HCT116 (cell line): ENCODE data around the gene OR4E2. TPM values are rescaled to one million over a fixed set of nuclear protein-coding genes. Genes with fewer than 3 reads are reported as not detected.

Experiments used
- ATAC-seq: fragments of 200-7000 bp; cut with Tn5 transposase; 2 replicates; pipeline ENCODE4 v1.9.1; 2020; ENCODE audit warnings: mild to moderate bottlenecking, moderate library complexity
- BruUV-seq: library from RNA; stranded (reverse); fragments of 400-500 nt; replicated peaks from 2 replicates; lab custom pipeline; 2021; lab: Mats Ljungman, UMichigan
- CTCF ChIA-PET: fragments of 300-600 bp; sonication (Branson Sonifier 250); formaldehyde crosslinking; loops from one replicate; lab custom pipeline; 2021; ENCODE audit warnings: antibody characterized with exemption; lab: Charles Lee
- POLR2A ChIA-PET: fragments of 300-600, 350-600 bp; sonication (Branson Sonifier 250); formaldehyde crosslinking; loops from one replicate; lab custom pipeline; 2021; ENCODE audit warnings: antibody characterized with exemption; lab: Charles Lee
- RAD21 ChIA-PET, 2 experiments: fragments of 300-600 bp; sonication (Branson Sonifier 250); formaldehyde crosslinking; loops; one replicate each; lab custom pipeline; 2023; ENCODE audit warnings: low total read pairs in 2 of 2; ENCODE audit not compliant: uncharacterized antibody in 2 of 2, unreplicated experiment in 2 of 2, low non-redundant PET in 1 of 2; lab: Charles Lee
- DNase-seq: peaks from one replicate; pipeline ENCODE4 v3.0.0-alpha.2; 2010; ENCODE audit warnings: low read depth, low spot score
- H2AFZ ChIP-seq: fragments of 200-600 bp; shearing (Covaris generic), sonication (generic); 2 replicates; pipeline ENCODE4 v1.6.1; 2017; ENCODE audit warnings: low read depth, mixed run types, mixed read lengths, antibody characterized with exemption, low read length; ENCODE audit not compliant: poor library complexity, severe bottlenecking
- H3K27ac ChIP-seq: 2 replicates; pipeline ENCODE4 v1.5.1; 2012; ENCODE audit warnings: low read depth, low read length
- H3K27me3 ChIP-seq: fragments of 200-600 bp; sonication (generic); 2 replicates; pipeline ENCODE4 v1.6.1; 2016; ENCODE audit warnings: mixed run types, low read length, mixed read lengths; ENCODE audit not compliant: insufficient read depth
- H3K36me3 ChIP-seq, 2 experiments: fragments of 200-500 bp in 1 of 2; fragments of 200-600 bp in 1 of 2; sonication (Bioruptor generic) in 1 of 2; sonication (generic) in 1 of 2; 2 replicates each; pipeline versions ENCODE4 v1.5.1 to v1.6.1; 2014 to 2016; ENCODE audit warnings: low read length in 2 of 2, inconsistent platforms in 1 of 2, mixed read lengths in 1 of 2, mixed run types in 1 of 2; ENCODE audit not compliant: insufficient read depth in 2 of 2, control insufficient read depth in 1 of 2
- H3K4me1 ChIP-seq, 2 experiments: fragments of 200-600 bp in 1 of 2; sonication (generic) in 1 of 2; 2 replicates each; pipeline versions ENCODE4 v1.5.1 to v1.6.1; 2012 to 2017; ENCODE audit warnings: low read length in 2 of 2, inconsistent platforms in 1 of 2, mild to moderate bottlenecking in 1 of 2, mixed read lengths in 1 of 2, mixed run types in 1 of 2, moderate library complexity in 1 of 2; ENCODE audit not compliant: insufficient read depth in 2 of 2, control insufficient read depth in 1 of 2
- H3K4me2 ChIP-seq: fragments of 200-600 bp; sonication (generic); 2 replicates; pipeline ENCODE4 v1.6.1; 2017; ENCODE audit warnings: mixed run types, low read length, mixed read lengths
- H3K4me3 ChIP-seq, 2 experiments: fragments of 200-600 bp in 1 of 2; sonication (generic) in 1 of 2; replicated peaks in 1 of 2; 2 replicates each; pipeline ENCODE4 v1.5.1; 2011 to 2016; ENCODE audit warnings: low read length in 2 of 2, control low read depth in 1 of 2, low read depth in 1 of 2, mild to moderate bottlenecking in 1 of 2, mixed read lengths in 1 of 2, mixed run types in 1 of 2
- H3K79me2 ChIP-seq: fragments of 200-600 bp; sonication (generic); 2 replicates; pipeline ENCODE4 v1.6.1; 2017; ENCODE audit warnings: mild to moderate bottlenecking, mixed run types, low read length, moderate library complexity, mixed read lengths; ENCODE audit not compliant: insufficient read depth
- H3K9ac ChIP-seq: fragments of 200-600 bp; sonication (generic); 2 replicates; pipeline ENCODE4 v1.6.1; 2016; ENCODE audit warnings: low read length, mixed read lengths
- H3K9me2 ChIP-seq: fragments of 200-600 bp; sonication (generic), shearing (Covaris generic); 2 replicates; pipeline ENCODE4 v1.6.1; 2017; ENCODE audit warnings: mixed run types, mild to moderate bottlenecking, moderate library complexity; ENCODE audit not compliant: insufficient read depth
- H3K9me3 ChIP-seq, 2 experiments: fragments of 200-500 bp in 1 of 2; fragments of 200-600 bp in 1 of 2; sonication (Bioruptor generic) in 1 of 2; sonication (generic) in 1 of 2; 2 replicates each; pipeline ENCODE4 v1.6.1; 2014 to 2017; ENCODE audit warnings: low read length in 2 of 2, mixed read lengths in 2 of 2, inconsistent platforms in 1 of 2, low read depth in 1 of 2, mild to moderate bottlenecking in 1 of 2, mixed run types in 1 of 2, moderate library complexity in 1 of 2; ENCODE audit not compliant: control insufficient read depth in 1 of 2, insufficient read depth in 1 of 2
- H4K20me1 ChIP-seq: fragments of 200-600 bp; sonication (generic), shearing (Covaris generic); 2 replicates; pipeline ENCODE4 v1.6.1; 2017; ENCODE audit warnings: mixed run types, mild to moderate bottlenecking, moderate library complexity; ENCODE audit not compliant: insufficient read depth
- CEBPB ChIP-seq: IDR thresholded peaks from 2 replicates; pipeline ENCODE4 v1.6.1; 2012; ENCODE audit warnings: low read depth
- EGR1 ChIP-seq: IDR thresholded peaks from 2 replicates; pipeline ENCODE4 v1.6.1; 2012; ENCODE audit warnings: low read depth
- ELF1 ChIP-seq: IDR thresholded peaks from 2 replicates; pipeline ENCODE4 v1.6.1; 2012; ENCODE audit warnings: low read depth, borderline replicate concordance
- EZH2 ChIP-seq: fragments of 200-600 bp; sonication (generic); IDR thresholded peaks from 2 replicates; pipeline ENCODE4 v1.6.1; 2017; ENCODE audit warnings: antibody characterized with exemption, mixed run types
- EZH2phosphoT487 ChIP-seq: fragments of 200-600 bp; IDR thresholded peaks from 2 replicates; pipeline ENCODE4 v1.6.1; 2018; ENCODE audit warnings: antibody characterized with exemption, borderline replicate concordance
- FOSL1 ChIP-seq: IDR thresholded peaks from 2 replicates; pipeline ENCODE4 v1.6.1; 2012; ENCODE audit warnings: low read depth
- JUND ChIP-seq: IDR thresholded peaks from 2 replicates; pipeline ENCODE4 v1.6.1; 2012
- POLR2A ChIP-seq: IDR thresholded peaks from 2 replicates; pipeline ENCODE4 v1.7.0; 2011; ENCODE audit warnings: borderline replicate concordance; ENCODE audit not compliant: insufficient read depth, insufficient read length; ENCODE audit errors: extremely low read depth
- RAD21 ChIP-seq: IDR thresholded peaks from 2 replicates; pipeline ENCODE4 v1.6.1; 2012; ENCODE audit warnings: low read depth, mild to moderate bottlenecking
- SIN3A ChIP-seq: IDR thresholded peaks from 2 replicates; pipeline ENCODE4 v1.6.1; 2012; ENCODE audit warnings: low read depth
- SP1 ChIP-seq: IDR thresholded peaks from 2 replicates; pipeline ENCODE4 v1.6.1; 2012; ENCODE audit warnings: low read depth
- SRF ChIP-seq: IDR thresholded peaks from 2 replicates; pipeline ENCODE4 v1.6.1; 2012; ENCODE audit warnings: low read depth
- TCF7L2 ChIP-seq: IDR thresholded peaks from 2 replicates; pipeline ENCODE4 v1.7.0; 2011; ENCODE audit warnings: borderline replicate concordance, inconsistent platforms; ENCODE audit not compliant: insufficient read depth, insufficient read length; ENCODE audit errors: extremely low read depth
- YY1 ChIP-seq: IDR thresholded peaks from 2 replicates; pipeline ENCODE4 v1.6.1; 2011; ENCODE audit warnings: low read length, low read depth, moderate library complexity, mild to moderate bottlenecking; ENCODE audit not compliant: insufficient replicate concordance; ENCODE audit errors: extremely low read depth
- ZFX ChIP-seq: fragments of 450-650 bp; IDR thresholded peaks from 2 replicates; pipeline ENCODE4 v1.6.1; 2017
- ZNF274 ChIP-seq: fragments of 200-500 bp; sonication (Bioruptor generic); IDR thresholded peaks from 2 replicates; pipeline ENCODE4 v1.6.1; 2014; ENCODE audit warnings: mild to moderate bottlenecking, low read depth, low read length, inconsistent platforms
- intact Hi-C: fragments of 100-400 bp; cut with micrococcal nuclease; formaldehyde crosslinking; loops from 2 replicates; pipeline ENCODE4 v1.10.0; 2022
- total RNA-seq: library from RNA; stranded (reverse); gene quantifications from one replicate; pipeline ENCODE4 v1.2.1, GENCODE V29; 2021; ENCODE audit not compliant: unreplicated experiment
- TF ChIP-seq, protein P1 (sequence below): IDR thresholded peaks from 2 replicates; pipeline ENCODE4 v1.6.1; 2011; ENCODE audit warnings: mild to moderate bottlenecking, low read length, moderate library complexity; ENCODE audit not compliant: insufficient replicate concordance; ENCODE audit errors: extremely low read depth
- TF ChIP-seq, protein P2 (sequence below), 3 experiments: fragments of 200-600 bp in 1 of 3; sonication (generic) in 1 of 3; IDR thresholded peaks in 2 of 3; conservative IDR thresholded peaks in 1 of 3; 2 replicates each; pipeline ENCODE4 v1.5.1; 2012 to 2017; ENCODE audit warnings: low read depth in 2 of 3, low read length in 2 of 3, antibody characterized with exemption in 1 of 3, borderline replicate concordance in 1 of 3, control low read depth in 1 of 3, mild to moderate bottlenecking in 1 of 3, mixed read lengths in 1 of 3, mixed run types in 1 of 3, moderate library complexity in 1 of 3; ENCODE audit not compliant: insufficient read depth in 1 of 3

The OR4E2 gene
- total RNA-seq, 1 experiment from 2014 or later = not detected

DNA sequence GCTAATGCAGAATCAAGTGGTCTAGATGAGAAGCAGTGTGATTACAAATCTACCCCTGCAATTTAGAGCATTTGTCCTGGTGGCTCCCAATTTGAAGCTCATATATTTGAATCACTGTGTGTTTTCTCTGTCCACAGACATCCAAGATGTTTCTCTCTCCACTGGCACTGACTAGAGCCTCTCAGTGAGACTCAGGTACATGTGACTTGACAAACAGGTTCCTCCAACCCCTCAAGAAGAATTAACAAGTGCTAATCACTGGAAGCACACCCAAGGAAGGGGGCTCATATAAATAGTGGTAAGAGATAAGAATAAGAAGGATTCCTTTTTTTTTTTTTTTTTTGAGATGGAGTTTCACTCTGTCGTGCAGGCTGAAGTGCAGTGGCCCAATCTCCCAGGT is 39.4 kb upstream of the OR4E2 start:
- no peak overlapping the region for H3K4me3 ChIP-seq
- CTCF ChIA-PET = no interaction called here

More for the DNA sequence above, 39.4 kb upstream of the OR4E2 start:
- Histone ChIP-seq H4K20me1 (no peaks in the 10 kb centered on the region), H3K9me3 (no peaks in the 10 kb centered on the region), H3K4me1 (no peaks in the 10 kb centered on the region), H3K79me2 (no peaks in the 10 kb centered on the region), H3K4me2 (no peak overlapping the region), H3K9me2 (no peaks in the 10 kb centered on the region), H3K27me3 (peaks cover 14% of the 10 kb centered on the region), H2AFZ (no peak overlapping the region), H3K9ac (no peak overlapping the region), H3K27ac (no peak overlapping the region), H3K36me3 (no peaks in the 10 kb centered on the region)
- ChIA-PET RAD21 (no interaction called here), POLR2A (no interaction called here)
- TF ChIP-seq JUND = no peak
- TF ChIP-seq CEBPB = no peak
- no peak for TF ChIP-seq ZNF274
- TF ChIP-seq, protein P1, sequence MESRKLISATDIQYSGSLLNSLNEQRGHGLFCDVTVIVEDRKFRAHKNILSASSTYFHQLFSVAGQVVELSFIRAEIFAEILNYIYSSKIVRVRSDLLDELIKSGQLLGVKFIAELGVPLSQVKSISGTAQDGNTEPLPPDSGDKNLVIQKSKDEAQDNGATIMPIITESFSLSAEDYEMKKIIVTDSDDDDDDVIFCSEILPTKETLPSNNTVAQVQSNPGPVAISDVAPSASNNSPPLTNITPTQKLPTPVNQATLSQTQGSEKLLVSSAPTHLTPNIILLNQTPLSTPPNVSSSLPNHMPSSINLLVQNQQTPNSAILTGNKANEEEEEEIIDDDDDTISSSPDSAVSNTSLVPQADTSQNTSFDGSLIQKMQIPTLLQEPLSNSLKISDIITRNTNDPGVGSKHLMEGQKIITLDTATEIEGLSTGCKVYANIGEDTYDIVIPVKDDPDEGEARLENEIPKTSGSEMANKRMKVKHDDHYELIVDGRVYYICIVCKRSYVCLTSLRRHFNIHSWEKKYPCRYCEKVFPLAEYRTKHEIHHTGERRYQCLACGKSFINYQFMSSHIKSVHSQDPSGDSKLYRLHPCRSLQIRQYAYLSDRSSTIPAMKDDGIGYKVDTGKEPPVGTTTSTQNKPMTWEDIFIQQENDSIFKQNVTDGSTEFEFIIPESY = no peak
- TF ChIP-seq SIN3A = no peak
- no peak for TF ChIP-seq RAD21
- no peak for TF ChIP-seq SRF
- no peak for TF ChIP-seq POLR2A
- no peak for TF ChIP-seq EZH2
- TF ChIP-seq FOSL1 = no peak
- no peak for TF ChIP-seq EGR1
- no peak for TF ChIP-seq ELF1
- no peak for TF ChIP-seq TCF7L2
- no peak for TF ChIP-seq SP1
- TF ChIP-seq YY1 = no peak
- no peak for TF ChIP-seq ZFX
- no peak for TF ChIP-seq EZH2phosphoT487
- TF ChIP-seq, protein P2, sequence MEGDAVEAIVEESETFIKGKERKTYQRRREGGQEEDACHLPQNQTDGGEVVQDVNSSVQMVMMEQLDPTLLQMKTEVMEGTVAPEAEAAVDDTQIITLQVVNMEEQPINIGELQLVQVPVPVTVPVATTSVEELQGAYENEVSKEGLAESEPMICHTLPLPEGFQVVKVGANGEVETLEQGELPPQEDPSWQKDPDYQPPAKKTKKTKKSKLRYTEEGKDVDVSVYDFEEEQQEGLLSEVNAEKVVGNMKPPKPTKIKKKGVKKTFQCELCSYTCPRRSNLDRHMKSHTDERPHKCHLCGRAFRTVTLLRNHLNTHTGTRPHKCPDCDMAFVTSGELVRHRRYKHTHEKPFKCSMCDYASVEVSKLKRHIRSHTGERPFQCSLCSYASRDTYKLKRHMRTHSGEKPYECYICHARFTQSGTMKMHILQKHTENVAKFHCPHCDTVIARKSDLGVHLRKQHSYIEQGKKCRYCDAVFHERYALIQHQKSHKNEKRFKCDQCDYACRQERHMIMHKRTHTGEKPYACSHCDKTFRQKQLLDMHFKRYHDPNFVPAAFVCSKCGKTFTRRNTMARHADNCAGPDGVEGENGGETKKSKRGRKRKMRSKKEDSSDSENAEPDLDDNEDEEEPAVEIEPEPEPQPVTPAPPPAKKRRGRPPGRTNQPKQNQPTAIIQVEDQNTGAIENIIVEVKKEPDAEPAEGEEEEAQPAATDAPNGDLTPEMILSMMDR (IDR thresholded peaks at IDR 0.05 in 2 of 3, conservative IDR thresholded peaks at IDR 0.05 in 1 of 3; ENCODE audit: borderline replicate concordance in 1 of 3, insufficient read depth in 1 of 3, low read depth in 2 of 3, low read length in 2 of 3) = no peak
- no peak for DNase-seq
- intact Hi-C loops = no loop called here
- no peak for ATAC-seq
- BruUV-seq = no TSS peak
